Transverse colon (tissue), 4 donors: ENCODE measurements around the gene NAT14.

Experiments
- CTCF ChIP-seq, 5 experiments: fragments of 200-600 bp in 3 of 5; fragments of 450-650 bp in 2 of 5; sonication (generic) in 3 of 5; IDR thresholded peaks; 1 replicate in 2 of 5; 2 replicates in 3 of 5; pipeline ENCODE4 v1.5.1; 2016 to 2017; ENCODE audit warnings: antibody characterized with exemption in 5 of 5, inconsistent platforms in 3 of 5, mild to moderate bottlenecking in 2 of 5, moderate library complexity in 1 of 5
- EP300 ChIP-seq: sonication (generic); formaldehyde crosslinking; IDR thresholded peaks from one replicate; pipeline ENCODE4 v1.6.1; 2017; ENCODE audit warnings: antibody characterized with exemption, low read depth
- POLR2A ChIP-seq: fragments of 450-650 bp; IDR thresholded peaks from one replicate; pipeline ENCODE4 v1.6.1; 2016; ENCODE audit warnings: antibody characterized with exemption, mild to moderate bottlenecking, moderate library complexity
- POLR2AphosphoS5 ChIP-seq, 3 donors: sonication (generic); formaldehyde crosslinking; IDR thresholded peaks; one replicate each; pipeline ENCODE4 v1.6.1; 2016; ENCODE audit warnings: antibody characterized with exemption in 3 of 3

- TF ChIP-seq CTCF (IDR thresholded peaks at IDR 0.05) (no peak), POLR2A (no peak), POLR2AphosphoS5 (IDR thresholded peaks at IDR 0.05) (no peak), EP300 (no peak)
Observed at GRCh38 chr19:55451163-55451964, 33.6 kb upstream of the NAT14 start.
